Measurements from ENCODE around the gene USP49. TPM values are rescaled to one million over a fixed set of nuclear protein-coding genes. Genes with fewer than 3 reads are reported as not detected.

USP49 gene
- total RNA-seq, 1 donor from 2014 or later = 1.7 TPM

DNA sequence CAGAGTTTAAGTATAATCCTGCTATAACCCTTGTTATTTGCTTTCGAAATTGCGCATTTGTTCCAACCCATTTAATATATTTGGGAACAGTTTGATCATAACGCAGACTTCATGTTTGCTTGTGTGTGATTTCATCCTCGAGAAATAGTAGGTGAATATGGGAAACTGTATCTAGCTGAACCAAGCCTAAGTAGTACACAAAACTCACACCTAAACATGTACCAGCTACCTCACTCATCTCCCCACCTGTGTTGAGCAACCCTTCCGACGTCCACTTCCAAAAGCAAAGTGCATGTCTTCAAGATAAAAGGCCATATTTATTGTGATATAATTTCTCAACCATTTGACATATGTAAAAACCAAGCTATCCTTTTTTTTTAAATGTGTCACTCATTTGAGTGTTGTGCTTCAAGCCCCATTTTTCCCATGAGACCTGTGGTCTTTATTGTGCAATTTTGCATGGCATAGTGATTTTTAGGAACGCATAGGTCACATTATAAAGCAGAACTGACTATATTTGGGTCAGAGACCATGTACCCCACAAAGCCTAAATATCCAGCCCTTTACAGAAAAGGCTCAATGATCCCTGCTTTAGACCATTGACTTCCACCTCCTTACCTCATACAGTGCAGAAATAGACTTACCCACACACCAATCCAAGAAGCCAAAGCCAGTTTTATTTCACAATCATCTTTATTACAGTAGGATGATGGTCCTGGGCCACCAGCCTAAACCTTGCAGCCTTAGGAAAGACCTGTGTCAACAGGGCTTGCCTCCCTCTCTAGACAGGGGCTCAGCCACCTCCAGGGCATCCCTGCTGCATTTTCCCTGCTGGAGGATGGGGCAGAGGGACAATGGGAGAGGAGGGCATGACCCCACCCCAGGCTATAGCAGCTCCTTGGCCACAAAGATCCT lies 39.4 kb upstream of the USP49 start:
- intact Hi-C loops (cut with DNase I) = loop anchor here (5.0 kb wide), 1 partner anchor 147 kb away; the partner anchor contains the start of gene TOMM6
- DNase-seq (ENCODE audit: low spot score) = no peak

DNA sequence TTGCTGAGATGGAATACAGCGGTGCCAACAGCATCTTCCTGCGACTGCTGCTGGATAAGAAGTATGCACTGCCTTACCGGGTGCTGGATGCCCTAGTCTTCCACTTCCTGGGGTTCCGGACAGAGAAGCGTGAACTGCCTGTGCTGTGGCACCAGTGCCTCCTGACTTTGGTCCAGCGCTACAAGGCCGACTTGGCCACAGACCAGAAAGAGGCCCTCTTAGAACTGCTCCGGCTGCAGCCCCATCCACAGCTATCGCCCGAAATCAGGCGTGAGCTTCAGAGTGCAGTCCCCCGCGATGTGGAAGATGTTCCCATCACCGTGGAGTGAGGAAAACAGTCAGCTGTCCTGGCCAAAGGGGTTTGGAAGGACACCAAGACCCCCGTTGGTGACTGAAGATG lies 37.2 kb upstream of the USP49 start:
- no peak for DNase-seq (ENCODE audit: low spot score)
- intact Hi-C loops (cut with DNase I) = no loop called here

DNA sequence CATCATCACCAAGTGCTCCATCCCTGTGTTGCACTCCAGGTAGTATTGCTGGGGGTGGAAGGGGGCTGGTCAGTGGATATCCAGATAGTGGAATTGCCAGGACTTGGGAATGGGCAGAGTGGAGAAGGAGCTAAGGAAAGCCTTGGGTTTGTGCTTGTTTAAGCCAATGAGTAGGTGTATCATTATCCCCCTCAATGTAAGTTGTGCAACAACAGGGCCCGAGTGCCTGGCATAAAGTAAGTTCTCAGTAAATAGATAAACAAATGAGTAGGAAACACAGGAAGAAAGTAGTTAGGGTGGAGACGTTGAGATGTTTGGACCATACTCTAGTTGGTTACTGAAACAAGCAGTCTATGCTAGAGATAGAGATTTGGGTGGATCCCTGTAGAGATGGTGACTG lies 36.6 kb upstream of the USP49 start:
- intact Hi-C loops (cut with DNase I) = no loop called here
- DNase-seq (ENCODE audit: low spot score) = no peak

DNA sequence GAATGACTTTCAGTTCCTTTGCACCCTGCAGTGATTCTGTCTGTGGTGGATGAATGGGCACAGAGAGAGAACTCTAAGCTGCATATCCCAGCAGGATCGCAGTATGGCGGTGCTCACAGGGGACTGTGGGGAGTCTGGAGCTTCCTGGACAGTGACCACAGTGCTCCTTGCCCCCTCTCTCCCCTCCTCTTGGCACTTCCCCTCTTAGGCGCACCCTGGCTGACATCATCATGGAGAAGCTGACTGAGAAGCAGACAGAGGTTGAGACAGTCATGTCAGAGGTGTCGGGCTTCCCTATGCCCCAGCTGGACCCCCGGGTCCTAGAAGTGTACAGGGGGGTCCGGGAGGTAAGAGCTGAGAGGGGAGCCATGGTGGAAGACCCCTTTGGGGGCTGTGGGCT lies 34.7 kb upstream of the USP49 start:
- intact Hi-C loops (cut with DNase I) = no loop called here
- DNase-seq (ENCODE audit: low spot score) = no peak

DNA sequence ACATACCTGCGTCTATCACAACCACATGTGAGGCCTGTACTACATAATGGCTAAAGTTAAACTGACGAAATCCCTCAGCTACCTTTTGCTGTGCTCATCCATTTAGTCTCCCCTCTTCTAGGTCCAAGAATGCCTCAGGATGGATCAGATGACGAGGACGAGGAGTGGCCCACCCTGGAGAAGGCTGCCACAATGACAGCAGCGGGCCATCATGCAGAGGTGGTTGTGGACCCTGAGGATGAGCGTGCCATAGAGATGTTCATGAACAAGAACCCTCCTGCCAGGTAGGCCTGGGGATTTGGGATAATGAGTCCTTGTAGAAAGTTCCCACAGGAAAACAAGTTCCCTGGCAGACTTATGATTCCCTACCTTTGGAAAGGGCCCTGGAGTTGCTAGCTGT lies 32.1 kb upstream of the USP49 start:
- intact Hi-C loops (cut with DNase I) = no loop called here
- no peak for DNase-seq (ENCODE audit: low spot score)

DNA sequence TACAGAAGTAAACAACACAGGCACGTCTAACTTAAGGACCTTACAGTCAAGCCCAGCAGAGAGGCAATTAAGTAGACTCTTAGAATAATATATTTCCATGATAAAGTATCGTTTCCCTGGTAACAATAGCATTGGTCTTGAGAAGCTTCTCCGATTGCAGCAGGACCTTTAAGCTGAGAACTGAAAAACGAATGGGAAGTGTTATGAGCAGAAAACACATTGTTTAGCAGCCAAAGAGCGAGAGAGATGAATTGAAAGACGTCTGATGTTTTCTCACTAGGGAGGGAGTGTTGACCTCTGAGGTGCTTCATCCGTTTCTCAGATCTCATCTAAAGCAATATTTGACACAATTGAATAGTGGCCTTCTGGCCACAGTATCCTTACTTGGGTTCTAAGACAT lies 27.0 kb upstream of the USP49 start:
- intact Hi-C loops (cut with DNase I) = loop anchor here (2.0 to 5.0 kb wide), 4 partner anchors 19 to 295 kb away; partner anchors contain the start of genes CCND3 and MRPS10
- DNase-seq (ENCODE audit: low spot score) = no peak

DNA sequence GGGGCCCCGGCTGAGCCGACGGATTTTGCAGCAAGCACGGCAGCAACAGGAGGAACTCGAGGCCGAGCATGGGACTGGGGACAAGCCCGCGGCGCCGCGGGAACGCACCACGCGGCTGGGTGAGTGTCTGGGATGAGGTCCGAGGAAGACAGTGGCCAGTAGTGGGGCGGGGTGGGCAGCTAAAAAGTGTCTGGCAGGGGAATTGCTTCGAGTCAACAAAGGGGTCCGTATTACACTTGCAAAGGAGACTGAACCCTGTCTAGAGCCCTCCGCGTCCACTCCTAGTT lies 26.5 kb upstream of the USP49 start:
- intact Hi-C loops (cut with DNase I) = loop anchor here (1.0 to 5.0 kb wide), 4 partner anchors 74 to 296 kb away; partner anchors contain the start of genes MRPS10 and TOMM6
- DNase-seq (ENCODE audit: low spot score) = no peak

DNA sequence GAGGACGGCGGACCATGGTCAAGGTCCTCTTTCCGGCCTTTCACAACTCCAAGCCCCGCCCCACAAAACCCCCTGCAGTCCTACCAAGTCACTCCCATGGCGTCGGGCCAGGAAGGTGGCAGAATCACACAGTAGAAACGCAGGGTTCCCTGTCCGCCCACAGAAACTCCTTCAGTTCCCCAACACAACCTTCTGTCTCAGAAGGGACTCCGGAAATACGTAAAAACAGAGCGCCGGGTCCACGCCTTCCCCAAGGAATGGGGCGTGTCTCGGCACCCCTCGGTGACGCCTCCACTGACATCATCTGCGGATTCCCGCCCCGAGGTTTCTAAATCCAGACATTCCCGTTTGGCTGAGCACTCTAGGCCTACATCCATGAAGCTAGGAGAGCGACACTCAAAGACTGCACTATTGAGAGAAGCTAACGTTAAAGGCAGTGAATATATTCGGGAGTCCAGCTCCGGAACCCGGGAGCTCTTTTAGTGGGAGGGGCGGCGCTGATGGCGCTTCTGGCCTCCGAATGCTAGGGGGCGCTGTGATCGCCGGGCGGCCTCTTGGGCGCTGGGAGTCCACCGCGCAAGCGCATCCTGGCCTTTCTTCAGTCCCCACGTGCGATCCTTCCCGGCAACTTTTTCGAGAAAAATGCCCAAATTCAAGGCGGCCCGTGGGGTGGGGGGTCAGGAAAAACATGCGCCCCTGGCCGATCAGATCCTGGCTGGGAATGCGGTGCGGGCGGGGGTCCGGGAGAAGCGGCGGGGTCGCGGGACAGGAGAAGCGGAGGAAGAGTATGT lies 25.9 kb upstream of the USP49 start, which contains the start of the genes BYSL and MED20:
Gene BYSL, plus strand, starts transcription at position 579 of the 791 bp plus-strand sequence. Its CDS starts 64 bp downstream, at position 643.
Gene MED20, minus strand, starts transcription at position 219 of the 791 bp plus-strand sequence. Its CDS starts 121 bp downstream, at position 98.
- DNase-seq (ENCODE audit: low spot score) = peak; percentile 97
- intact Hi-C loops (cut with DNase I) = loop anchor here (1.0 to 5.0 kb wide), 4 partner anchors 74 to 296 kb away; partner anchors contain the start of genes MRPS10 and TOMM6

DNA sequence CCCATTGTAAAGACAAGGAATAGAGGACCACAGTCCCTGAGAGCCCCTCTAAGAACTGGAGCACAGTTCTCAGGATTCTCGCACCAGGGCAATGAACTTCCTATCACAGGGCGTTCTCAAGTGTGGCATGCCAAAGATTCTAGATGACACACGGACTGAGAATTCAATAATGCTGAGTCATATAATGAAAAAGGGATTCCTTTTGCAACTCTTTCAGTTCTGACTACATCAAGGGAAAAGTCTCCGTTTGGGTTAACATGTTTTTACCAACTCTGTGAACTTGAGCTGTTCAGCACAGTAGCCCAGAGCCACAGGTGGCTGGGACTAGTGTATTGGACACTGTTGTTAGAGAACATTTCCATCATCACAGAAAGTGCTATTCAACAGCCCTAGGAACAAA lies 22.4 kb upstream of the USP49 start:
- DNase-seq (ENCODE audit: low spot score) = no peak
- intact Hi-C loops (cut with DNase I) = no loop called here

DNA sequence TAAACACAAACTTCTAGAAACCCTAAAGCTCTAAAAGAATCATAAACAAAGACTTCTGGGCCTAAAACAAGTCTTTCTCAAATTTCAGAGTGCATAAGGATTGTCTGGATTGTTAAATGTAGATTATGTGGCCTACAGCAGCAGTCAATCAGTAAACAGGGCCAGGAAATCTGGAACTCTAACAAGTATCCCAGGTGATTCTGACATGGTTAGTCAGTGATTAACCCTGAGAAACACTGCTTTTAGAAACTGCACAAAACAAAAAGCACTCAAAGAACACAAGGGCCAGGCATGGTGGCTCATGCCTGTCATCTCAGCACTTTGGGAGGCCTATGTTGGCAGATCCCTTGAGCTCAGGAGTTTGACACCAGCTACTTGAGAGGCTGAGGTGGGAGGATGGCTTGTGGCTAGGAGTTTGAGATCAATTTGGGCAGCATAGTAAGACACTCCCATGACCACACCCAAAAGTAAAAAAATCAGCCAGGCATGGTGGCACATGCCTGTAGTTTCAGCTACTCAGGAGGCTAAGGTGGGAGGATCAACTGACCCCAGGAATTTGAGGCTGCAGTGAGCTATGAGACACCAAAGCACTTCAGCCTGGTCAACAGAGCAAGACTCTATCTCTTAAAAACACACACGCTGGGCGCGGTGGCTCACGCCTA lies 19.8 kb upstream of the USP49 start:
- intact Hi-C loops (cut with DNase I) = no loop called here

DNA sequence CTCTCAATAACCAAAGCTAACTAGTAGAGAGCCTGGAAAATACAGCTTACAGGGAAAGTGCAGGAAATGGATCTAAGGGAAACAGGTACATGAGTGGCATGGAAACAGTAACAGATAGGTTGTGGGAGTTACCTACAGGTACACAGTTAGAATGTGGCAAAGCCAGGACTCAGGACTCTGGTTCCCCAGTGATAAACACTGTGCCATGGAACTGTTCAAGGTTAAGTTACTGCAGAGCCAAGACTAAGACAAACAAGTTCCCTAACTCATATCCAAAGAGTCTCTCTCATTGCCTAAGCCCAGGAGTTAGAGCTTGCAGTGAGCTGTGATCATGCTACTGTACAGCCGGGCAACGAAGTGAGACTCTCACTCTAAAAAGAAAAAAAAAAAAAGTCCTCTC lies 19.2 kb upstream of the USP49 start:
- intact Hi-C loops (cut with DNase I) = no loop called here
- DNase-seq (ENCODE audit: low spot score) = no peak

More for the DNA sequence above, 19.8 kb upstream of the USP49 start:
- DNase-seq (ENCODE audit: low spot score) = no peak

DNA sequence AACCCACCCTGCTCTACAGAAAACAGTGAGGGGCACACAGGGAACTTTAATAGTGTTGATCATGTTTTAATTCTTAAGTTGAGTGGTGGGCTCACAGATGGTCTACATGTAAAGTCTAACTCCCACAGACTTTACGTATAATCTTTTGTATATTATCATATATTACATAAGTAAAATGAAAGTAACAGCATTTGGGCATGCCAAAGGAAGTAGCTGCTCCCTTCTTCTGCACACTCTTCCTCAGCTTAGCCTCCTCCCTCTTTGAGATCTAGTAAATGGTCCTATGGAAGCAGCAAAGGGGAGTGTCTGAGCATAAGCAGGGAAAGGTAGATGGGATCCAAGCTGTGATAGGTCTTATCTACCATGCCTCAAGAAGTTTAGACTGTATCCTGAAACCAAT lies 14.6 kb upstream of the USP49 start:
- DNase-seq (ENCODE audit: low spot score) = no peak
- intact Hi-C loops (cut with DNase I) = no loop called here

DNA sequence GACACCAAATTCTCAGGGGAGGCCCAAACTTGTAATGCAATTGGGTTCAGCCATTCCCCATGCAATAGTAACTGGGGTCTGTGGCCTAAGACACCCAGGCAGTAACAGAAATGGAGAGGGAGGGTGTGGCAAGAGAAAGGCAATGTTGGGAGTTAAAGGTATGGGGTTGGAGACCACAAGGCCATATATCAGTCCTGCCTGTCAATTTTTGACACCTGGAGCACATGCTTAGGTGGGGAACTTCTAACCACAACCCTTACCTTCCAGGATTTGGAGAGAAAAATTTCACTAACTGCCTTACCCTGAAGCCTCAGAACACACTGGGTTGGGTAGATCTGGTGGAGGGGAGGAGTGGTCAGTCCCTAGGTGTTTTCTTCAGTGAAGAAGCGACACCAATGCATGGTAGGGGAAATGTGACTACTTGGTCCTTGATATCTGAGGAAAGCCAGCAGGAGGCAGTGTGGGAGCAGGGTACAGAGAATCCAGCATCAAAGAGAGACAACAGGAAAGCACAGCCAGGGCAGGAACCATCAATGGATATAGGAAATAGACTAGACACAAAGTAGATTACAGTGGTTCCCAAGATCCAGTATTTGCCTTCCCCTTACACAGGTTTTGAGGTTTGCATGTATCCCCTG lies 6.8 kb upstream of the USP49 start:
- DNase-seq (ENCODE audit: low spot score) = no peak
- intact Hi-C loops (cut with DNase I) = no loop called here

DNA sequence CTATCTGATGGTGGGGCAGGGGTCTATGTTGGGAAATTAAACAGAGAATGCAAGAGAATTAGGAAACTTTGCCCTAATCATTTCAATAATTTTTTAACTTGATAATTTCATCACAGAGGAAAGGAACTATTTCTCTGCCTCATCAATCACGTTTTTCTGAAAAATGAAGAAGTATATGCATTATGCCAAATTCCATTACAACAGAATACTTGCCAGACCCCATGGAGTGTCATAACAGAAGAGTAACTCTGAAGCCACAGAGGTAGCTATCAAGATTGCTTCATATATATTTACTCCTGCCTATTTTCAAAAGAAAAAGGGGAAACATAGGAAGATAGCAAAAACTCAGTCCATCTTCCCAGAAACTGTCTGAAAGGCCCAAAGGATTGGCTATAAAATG lies 5.7 kb upstream of the USP49 start:
- intact Hi-C loops (cut with DNase I) = no loop called here
- no peak for DNase-seq (ENCODE audit: low spot score)

DNA sequence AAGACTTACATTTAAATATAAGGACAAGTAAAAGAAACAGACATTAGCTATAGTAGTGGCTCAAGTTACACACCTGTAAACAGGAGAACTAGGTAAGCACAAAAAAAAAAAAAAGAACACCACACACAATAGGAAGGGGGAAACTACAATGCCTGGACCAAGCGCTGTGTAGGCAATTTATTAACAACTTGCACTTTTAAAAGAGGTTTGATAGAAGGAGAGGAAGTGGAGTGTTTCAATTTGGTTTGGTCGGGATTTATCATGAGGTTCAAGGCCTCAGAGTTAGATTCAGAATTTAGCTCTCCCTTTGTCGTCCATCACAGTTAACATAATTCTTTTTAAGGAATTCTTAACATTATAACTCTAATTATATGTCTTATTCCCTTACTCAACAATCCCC lies 1.1 kb upstream of the USP49 start:
- intact Hi-C loops (cut with DNase I) = loop anchor here (5.0 kb wide), 1 partner anchor 109 kb away; the partner anchor contains the start of gene TOMM6
- no peak for DNase-seq (ENCODE audit: low spot score)

DNA sequence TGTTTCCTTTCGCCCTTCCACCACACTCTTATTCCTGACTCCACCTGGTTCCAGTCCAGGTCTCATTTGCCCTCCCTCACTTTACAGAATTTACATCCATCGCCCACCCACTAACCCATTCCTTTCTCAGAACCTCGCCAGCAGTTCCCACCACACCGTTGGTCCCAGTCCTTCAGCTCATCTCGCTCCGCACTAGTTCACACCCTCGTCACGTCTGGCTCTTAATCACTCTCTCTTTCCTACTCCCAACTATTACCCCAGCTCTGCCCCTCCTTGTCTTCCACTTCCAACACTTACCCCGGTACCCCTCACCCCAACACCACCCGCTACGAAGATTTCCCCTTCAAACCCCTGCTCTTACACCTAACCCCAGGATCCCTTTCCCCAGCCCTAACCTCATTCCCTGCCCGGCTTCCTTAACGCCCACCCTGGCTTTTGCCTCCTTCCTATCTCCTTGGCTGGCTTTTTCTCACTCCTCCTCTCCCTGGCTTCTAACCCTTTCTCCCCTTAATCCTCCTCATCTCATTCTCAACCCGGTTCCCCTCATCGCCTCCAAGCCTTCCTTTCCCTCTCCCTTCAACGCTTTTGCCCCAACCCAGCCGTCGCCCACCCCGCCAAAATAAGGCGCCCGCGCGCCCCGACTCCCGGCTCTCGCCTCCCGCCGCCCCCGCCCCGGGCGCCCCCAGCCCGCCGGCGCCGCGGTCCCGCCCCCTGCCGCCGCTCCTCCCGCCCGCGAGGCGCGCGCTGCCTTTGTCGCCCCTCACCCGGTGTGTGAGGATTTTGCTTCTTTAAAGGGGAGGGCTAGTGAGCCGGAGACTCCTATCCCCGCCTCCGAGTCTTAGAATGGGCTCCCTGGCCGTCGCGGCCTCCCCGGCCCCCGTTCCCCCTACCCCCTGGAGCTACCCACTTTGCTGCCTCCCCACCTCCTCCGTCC lies 542 bp downstream of the USP49 start:
- no peak for DNase-seq (ENCODE audit: low spot score)

DNA sequence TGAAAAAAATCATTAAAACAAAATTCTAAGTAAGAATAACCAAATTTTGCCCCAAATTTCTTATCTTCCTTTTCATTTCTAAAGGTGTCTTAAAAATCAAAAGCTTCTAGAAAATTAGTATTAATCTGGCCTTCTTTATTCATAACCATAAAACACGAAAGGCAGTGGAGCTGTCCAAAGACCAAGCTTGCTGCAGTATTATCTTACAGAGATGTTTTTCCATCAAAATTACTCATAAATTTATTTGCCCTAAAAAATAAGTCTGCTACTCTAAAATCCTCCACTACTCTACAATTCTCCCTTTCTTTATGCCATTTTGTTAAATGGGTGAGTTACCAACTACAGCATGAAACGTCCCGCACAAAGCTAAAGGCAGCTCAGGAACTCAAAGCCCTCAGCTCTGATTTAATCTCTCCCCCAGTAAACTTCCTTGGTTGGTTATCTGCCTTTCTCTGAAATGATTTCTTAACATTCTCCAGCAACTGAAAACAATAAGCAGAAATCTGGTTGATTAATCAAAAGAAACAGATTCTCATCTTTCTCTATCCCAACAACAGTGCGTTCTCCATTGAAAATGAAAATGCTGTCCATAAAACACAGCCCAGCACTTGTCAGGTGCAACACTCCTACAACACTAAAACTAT lies 2.1 kb downstream of the USP49 start:
- intact Hi-C loops (cut with DNase I) = no loop called here
- DNase-seq (ENCODE audit: low spot score) = no peak

More for the DNA sequence above, 542 bp downstream of the USP49 start:
- intact Hi-C loops (cut with DNase I) = loop anchor here (1.0 to 5.0 kb wide), 2 partner anchors 47 to 107 kb away; partner anchors contain the start of genes CCND3 and TOMM6

DNA sequence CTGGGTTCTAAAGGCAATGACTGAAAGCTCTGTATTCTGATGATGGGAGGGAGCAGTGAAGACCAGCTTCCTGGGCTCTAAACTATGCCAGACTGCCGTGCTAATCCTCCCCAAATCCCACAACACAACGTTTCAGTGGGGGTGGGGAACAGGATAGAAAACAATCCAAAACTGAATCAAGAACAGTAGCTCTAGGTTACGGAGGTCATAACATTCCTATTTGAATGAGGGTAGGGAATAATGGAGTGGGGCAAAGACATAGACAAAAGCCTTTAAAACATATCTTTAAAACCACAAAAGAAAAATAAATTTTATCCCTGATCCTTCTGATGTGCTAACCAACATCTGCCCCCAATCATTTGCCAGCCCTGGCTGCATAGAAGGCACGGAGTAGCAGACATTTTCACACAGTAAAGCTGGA lies 7.8 kb downstream of the USP49 start:
- intact Hi-C loops (cut with DNase I) = no loop called here
- DNase-seq (ENCODE audit: low spot score) = no peak
